ENCODE results near the gene ZNF107.

DNA sequence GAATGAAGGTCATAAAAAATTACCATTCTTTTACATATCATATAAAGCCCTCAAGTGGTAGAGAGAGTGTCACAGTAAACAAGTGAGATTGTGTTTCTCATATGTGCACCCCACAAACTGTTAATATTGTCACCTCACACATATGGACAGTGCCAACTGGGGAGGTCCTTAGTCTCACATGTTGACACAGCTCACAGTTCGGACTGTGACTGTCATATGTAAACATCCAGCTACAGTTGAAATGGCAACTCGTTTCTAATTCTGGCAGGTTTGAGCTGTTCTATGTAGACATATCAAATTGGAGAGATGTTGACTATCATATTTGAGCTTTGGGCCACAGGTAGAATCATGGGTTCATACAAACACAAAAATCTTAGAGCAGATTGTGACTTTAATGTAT, 39.4 kb upstream of the ZNF107 start:
- TF ChIP-seq, protein P1, sequence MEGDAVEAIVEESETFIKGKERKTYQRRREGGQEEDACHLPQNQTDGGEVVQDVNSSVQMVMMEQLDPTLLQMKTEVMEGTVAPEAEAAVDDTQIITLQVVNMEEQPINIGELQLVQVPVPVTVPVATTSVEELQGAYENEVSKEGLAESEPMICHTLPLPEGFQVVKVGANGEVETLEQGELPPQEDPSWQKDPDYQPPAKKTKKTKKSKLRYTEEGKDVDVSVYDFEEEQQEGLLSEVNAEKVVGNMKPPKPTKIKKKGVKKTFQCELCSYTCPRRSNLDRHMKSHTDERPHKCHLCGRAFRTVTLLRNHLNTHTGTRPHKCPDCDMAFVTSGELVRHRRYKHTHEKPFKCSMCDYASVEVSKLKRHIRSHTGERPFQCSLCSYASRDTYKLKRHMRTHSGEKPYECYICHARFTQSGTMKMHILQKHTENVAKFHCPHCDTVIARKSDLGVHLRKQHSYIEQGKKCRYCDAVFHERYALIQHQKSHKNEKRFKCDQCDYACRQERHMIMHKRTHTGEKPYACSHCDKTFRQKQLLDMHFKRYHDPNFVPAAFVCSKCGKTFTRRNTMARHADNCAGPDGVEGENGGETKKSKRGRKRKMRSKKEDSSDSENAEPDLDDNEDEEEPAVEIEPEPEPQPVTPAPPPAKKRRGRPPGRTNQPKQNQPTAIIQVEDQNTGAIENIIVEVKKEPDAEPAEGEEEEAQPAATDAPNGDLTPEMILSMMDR (conservative IDR thresholded peaks at IDR 0.05; ENCODE audit: low read depth in 2 of 2) = no peak
- TF ChIP-seq CREB1 (CRISPR knock-in tag; IDR thresholded peaks at IDR 0.05; ENCODE audit: low read depth) = no peak
- TF ChIP-seq, protein P2, sequence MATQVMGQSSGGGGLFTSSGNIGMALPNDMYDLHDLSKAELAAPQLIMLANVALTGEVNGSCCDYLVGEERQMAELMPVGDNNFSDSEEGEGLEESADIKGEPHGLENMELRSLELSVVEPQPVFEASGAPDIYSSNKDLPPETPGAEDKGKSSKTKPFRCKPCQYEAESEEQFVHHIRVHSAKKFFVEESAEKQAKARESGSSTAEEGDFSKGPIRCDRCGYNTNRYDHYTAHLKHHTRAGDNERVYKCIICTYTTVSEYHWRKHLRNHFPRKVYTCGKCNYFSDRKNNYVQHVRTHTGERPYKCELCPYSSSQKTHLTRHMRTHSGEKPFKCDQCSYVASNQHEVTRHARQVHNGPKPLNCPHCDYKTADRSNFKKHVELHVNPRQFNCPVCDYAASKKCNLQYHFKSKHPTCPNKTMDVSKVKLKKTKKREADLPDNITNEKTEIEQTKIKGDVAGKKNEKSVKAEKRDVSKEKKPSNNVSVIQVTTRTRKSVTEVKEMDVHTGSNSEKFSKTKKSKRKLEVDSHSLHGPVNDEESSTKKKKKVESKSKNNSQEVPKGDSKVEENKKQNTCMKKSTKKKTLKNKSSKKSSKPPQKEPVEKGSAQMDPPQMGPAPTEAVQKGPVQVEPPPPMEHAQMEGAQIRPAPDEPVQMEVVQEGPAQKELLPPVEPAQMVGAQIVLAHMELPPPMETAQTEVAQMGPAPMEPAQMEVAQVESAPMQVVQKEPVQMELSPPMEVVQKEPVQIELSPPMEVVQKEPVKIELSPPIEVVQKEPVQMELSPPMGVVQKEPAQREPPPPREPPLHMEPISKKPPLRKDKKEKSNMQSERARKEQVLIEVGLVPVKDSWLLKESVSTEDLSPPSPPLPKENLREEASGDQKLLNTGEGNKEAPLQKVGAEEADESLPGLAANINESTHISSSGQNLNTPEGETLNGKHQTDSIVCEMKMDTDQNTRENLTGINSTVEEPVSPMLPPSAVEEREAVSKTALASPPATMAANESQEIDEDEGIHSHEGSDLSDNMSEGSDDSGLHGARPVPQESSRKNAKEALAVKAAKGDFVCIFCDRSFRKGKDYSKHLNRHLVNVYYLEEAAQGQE (IDR thresholded peaks at IDR 0.05; ENCODE audit: unreplicated experiment) = no peak
- TF ChIP-seq POLR2AphosphoS5 (IDR thresholded peaks at IDR 0.05; ENCODE audit: low read depth) = no peak
- TF ChIP-seq EZH2 (IDR thresholded peaks at IDR 0.05; ENCODE audit: low read depth, unreplicated experiment) = no peak
- no peak for TF ChIP-seq ZNF114 (CRISPR knock-in tag; IDR thresholded peaks at IDR 0.05)
- TF ChIP-seq EZH2phosphoT487 (IDR thresholded peaks at IDR 0.05; ENCODE audit: unreplicated experiment) = no peak
- TF ChIP-seq STAT1 (IDR thresholded peaks at IDR 0.05; ENCODE audit: unreplicated experiment) = no peak
- no peak for TF ChIP-seq JUNB (IDR thresholded peaks at IDR 0.05; ENCODE audit: unreplicated experiment)
- TF ChIP-seq NANOG (IDR thresholded peaks at IDR 0.05; ENCODE audit: borderline replicate concordance) = no peak
- TF ChIP-seq ZNF331 (CRISPR knock-in tag; IDR thresholded peaks at IDR 0.05; ENCODE audit: low read depth) = no peak
- TF ChIP-seq, protein P3, sequence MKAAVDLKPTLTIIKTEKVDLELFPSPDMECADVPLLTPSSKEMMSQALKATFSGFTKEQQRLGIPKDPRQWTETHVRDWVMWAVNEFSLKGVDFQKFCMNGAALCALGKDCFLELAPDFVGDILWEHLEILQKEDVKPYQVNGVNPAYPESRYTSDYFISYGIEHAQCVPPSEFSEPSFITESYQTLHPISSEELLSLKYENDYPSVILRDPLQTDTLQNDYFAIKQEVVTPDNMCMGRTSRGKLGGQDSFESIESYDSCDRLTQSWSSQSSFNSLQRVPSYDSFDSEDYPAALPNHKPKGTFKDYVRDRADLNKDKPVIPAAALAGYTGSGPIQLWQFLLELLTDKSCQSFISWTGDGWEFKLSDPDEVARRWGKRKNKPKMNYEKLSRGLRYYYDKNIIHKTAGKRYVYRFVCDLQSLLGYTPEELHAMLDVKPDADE (IDR thresholded peaks at IDR 0.05) = no peak
- TF ChIP-seq, protein P4, sequence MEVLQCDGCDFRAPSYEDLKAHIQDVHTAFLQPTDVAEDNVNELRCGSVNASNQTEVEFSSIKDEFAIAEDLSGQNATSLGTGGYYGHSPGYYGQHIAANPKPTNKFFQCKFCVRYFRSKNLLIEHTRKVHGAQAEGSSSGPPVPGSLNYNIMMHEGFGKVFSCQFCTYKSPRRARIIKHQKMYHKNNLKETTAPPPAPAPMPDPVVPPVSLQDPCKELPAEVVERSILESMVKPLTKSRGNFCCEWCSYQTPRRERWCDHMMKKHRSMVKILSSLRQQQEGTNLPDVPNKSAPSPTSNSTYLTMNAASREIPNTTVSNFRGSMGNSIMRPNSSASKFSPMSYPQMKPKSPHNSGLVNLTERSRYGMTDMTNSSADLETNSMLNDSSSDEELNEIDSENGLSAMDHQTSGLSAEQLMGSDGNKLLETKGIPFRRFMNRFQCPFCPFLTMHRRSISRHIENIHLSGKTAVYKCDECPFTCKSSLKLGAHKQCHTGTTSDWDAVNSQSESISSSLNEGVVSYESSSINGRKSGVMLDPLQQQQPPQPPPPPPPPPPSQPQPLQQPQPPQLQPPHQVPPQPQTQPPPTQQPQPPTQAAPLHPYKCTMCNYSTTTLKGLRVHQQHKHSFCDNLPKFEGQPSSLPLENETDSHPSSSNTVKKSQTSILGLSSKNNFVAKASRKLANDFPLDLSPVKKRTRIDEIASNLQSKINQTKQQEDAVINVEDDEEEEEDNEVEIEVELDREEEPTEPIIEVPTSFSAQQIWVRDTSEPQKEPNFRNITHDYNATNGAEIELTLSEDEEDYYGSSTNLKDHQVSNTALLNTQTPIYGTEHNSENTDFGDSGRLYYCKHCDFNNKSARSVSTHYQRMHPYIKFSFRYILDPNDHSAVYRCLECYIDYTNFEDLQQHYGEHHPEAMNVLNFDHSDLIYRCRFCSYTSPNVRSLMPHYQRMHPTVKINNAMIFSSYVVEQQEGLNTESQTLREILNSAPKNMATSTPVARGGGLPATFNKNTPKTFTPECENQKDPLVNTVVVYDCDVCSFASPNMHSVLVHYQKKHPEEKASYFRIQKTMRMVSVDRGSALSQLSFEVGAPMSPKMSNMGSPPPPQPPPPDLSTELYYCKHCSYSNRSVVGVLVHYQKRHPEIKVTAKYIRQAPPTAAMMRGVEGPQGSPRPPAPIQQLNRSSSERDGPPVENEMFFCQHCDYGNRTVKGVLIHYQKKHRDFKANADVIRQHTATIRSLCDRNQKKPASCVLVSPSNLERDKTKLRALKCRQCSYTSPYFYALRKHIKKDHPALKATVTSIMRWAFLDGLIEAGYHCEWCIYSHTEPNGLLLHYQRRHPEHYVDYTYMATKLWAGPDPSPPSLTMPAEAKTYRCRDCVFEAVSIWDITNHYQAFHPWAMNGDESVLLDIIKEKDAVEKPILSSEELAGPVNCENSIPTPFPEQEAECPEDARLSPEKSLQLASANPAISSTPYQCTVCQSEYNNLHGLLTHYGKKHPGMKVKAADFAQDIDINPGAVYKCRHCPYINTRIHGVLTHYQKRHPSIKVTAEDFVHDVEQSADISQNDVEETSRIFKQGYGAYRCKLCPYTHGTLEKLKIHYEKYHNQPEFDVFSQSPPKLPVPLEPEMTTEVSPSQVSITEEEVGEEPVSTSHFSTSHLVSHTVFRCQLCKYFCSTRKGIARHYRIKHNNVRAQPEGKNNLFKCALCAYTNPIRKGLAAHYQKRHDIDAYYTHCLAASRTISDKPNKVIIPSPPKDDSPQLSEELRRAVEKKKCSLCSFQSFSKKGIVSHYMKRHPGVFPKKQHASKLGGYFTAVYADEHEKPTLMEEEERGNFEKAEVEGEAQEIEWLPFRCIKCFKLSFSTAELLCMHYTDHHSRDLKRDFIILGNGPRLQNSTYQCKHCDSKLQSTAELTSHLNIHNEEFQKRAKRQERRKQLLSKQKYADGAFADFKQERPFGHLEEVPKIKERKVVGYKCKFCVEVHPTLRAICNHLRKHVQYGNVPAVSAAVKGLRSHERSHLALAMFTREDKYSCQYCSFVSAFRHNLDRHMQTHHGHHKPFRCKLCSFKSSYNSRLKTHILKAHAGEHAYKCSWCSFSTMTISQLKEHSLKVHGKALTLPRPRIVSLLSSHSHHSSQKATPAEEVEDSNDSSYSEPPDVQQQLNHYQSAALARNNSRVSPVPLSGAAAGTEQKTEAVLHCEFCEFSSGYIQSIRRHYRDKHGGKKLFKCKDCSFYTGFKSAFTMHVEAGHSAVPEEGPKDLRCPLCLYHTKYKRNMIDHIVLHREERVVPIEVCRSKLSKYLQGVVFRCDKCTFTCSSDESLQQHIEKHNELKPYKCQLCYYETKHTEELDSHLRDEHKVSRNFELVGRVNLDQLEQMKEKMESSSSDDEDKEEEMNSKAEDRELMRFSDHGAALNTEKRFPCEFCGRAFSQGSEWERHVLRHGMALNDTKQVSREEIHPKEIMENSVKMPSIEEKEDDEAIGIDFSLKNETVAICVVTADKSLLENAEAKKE (CRISPR knock-in tag; IDR thresholded peaks at IDR 0.05) = no peak
